ENCODE data around the gene PPP1R26.
"Not testable (repeated sequence)": the region's sequence is repeated elsewhere in the genome, so short reads cannot be mapped to it uniquely, and the experiment has no call there.

The PPP1R26 gene

DNA sequence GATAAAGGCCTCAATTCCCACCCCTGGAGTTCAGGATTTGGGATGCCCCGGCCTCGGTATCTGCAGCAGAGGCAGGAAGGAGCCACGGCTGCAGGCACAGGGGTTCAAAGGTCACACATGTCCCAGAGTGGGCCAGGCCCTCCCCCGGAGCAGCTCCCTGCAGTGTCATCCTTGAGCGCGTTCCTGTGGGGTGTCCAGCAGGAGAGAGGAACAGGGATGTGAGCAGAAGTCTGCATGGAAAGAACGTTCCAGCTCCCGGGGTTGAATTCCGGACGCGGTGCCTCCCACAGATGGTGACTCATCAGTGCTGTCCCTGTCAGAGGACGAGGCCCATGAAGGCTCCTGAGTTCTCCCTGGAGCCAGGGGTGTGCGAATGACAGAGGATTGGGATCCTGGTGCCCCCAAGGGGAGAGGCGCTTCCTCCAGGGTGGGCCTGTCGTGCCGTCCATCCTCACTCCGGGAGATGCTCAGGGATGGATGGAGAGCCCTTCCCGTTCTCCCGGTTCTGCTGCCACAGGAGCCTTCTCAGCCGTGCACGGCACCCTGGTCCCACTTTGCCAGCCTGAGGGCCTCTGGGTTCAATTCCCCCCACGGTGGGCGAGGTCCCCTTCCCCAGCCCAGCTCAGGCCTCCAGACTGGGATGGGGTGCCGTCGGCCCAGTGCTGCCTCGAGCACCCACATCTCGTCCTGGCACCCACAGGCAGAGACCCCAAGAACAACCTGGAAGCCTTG lies 44.7 kb downstream of the PPP1R26 start:
- no peak for DNase-seq

DNA sequence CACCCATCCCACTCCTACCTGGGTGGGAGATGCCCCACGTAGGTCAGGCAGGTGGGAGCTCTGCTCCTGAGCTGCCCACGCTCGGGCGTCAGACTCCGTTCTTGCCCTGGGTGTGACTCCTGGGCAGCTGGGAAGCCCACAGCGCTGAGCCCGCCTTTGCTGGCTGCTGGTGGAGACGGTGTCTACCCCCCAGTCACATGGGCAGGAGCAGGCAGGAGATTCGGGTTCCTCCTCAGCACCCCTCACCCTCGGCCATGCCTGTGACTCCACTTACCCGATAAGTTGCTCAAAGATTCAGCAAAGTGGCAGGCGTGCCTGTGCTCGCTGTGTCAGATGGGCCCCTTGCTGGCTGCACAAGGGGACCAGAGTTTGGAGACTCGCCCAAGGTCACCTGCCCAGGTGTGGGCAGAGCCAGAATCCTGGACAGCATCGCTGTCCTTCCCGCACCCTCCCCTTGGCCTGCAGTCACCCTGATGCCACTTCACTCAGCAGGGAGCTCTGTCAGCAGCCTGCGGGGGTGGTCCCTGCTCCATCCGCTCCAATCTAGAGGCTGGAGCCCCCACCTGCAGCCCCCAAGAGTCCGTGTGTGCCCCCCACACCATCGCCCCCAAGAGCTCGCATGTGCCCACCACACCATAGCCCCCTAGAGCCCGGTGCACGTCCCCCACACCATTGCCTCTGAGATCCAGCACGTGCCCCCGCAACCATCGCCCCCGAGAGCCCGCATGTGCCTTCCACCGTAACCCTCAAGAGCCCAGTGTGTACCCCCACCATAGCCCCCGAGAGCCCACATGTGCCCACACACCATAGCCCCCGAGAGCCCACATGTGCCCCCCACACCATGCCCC lies 45.9 kb downstream of the PPP1R26 start:
- no peak for DNase-seq

DNA sequence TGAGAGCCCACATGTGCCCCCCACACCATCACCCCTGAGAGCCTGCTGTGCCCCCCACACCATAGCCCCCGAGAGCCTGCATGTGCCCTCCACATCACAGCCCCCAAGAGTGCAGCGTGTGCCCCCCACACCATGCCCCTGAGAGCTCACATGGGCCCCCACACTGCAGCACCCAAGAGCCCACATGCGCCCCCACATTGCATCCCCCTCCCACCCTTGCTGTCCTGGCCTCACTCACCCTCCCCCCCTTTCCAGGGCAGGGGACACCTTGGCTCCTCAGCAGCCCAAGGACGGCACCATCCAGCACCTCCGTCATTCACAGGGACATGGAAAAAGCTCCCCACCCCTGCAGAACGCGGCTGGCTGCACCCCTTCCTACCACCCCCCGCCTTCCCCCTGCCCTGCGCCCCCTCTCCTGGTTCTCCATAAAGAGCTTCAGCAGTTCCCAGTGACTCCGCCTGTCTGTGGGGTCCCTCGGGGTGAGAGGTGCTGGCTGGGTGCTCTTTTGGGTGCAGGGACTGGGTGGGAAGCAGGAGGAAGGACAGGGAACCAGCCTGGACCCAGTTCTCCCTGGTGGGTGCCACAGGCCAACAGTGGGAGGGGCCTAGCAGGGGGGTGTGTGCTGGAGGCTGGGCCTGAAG lies 46.6 kb downstream of the PPP1R26 start:
- no peak for DNase-seq

DNA sequence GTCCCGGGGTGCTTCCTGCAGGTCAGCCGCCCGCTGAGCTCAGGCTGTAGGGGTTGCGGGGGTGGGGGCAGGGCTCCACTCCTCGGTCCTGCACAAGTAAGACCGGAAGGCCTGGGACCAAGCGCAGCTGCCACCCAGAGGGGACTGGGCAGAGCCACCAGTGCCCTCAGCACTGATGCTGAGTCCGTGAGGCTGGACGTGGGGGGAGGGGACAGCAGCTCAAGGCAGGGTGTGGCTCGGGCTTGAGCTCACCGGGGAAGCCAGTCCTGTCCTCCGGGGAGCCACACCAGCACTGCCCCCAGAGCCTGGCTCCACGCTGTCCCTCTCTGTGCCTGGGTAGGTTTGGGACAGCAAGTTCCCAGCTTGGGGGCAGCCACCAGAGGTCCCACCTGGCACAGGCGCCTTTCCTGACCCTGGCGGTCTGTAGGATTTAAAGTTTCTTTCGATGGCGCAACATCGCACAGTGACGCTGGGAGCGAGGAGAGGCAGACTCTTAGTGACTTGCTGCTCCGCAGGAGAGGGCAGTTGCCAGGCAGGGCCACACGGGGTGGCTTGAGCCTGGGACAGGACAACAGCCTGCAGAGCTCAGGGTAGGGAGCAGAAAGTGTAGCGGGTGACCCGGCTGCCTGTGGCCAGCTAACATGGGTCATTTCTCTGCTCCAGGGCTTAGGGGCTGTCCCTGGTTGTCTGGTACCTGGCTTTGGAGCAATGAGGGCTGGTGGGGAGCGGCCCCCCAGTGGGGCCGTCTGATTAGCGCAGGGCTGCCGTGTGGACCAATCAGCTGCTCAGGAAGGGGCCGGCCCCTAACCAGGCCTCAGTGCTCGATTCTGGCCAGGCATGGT lies 47.4 kb downstream of the PPP1R26 start:
- no peak for DNase-seq

DNA sequence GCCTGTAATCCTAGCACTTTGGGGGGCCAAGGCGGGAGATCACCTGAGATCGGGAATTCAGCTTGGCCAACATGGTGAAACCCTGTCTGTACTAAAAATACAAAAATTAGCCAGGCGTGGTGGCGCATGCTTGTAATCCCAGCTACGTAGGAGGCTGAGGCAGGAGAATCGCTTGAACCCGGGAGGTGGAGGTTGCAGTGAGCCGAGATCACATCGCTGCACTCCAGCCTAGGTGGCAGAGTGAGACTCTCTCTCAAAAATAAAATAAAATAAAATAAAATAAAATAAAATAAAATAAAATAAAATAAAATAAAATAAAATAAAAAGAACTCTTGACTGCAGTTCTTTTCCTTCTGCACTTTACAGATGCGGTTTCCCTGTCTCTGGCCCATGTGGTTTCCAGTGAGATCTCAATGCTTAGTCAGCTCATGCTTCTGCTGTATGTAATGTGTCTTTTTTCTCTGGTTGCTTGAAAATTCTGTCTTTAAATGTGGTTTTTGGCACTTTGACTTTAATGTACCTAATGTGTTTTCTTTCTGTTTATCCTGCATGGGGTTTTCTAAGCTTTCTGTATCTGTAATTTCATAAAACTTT lies 49.4 kb downstream of the PPP1R26 start:
- not testable (repeated sequence) for DNase-seq

DNA sequence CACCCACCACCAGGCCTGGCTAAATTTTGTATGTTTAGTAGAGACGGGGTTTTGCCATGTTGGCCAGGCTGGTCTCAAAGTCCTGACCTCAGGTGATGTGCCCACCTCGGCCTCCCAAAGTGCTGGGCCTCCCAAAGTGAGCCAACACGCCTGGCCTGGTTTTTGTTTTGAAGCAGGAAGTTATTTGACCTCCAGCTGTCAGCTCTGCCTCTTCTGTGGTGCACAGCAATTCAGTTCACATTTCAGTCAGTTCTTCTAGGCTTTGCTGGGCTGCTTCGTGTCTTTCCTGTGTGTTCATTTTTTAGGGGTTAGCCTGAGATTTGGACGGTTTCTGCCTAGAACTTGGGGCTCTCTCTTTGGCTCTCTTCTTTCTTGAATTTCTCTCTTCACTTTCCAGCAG lies 50.6 kb downstream of the PPP1R26 start:
- no peak for DNase-seq

DNA sequence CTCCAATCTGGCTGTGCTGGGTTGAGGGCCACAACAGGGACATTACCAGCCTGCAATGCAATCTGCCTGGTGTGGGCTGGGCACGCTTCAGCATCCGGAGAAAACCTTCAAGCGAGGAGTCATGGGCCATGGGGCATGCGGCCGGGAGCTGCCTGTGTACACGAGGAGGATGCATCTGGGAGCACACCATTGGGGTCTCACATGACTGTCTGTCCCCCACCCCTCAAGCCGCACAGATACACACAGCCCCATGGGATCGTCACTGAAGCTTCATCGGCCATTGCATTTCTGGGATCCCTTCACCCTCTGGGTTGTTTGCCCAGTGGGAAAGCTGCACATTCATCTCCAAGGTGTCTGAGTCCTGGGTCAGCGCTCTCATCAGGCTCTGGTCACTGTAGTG lies 51.5 kb downstream of the PPP1R26 start:
- DNase-seq, result no peak

DNA sequence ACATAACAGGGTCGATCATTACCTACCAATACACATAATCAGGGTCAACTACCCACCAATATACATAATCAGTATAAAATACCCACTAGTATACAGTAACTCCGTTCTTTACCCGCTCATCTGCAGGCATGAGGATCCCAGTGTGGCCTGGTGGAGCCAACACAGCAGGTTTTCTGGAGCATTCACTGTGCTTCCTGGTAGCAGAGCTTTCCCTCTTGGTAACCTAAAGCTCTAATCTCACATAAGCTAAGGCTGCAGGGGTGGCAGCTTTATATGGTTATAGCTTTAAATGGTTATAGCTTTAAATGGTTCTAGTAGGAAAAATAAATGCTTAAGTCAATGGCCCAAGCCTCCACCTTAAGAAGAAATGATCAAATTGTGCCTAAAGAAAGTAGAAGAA lies 53.5 kb downstream of the PPP1R26 start:
- DNase-seq, result no peak

DNA sequence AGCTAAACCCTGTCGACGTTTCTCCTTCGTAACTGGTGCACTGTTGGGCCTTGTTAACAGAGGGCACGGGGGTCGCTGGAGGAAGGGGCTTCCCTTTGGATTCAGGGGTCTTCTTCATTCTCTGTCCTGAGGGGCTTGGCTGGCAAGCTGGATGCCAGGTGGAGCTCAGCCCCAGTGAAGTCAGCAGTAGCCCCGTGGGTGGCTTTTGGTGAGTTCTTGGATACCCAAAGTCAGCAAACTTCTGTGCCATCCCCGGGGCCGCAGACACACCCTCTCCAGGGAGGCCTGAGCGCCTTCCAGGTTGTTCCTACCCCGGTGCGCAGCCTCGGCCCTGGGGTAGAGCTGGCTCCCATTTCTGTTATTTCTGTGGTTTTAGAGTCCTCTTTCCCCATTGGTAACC lies 54.1 kb downstream of the PPP1R26 start:
- DNase-seq, result no peak

DNA sequence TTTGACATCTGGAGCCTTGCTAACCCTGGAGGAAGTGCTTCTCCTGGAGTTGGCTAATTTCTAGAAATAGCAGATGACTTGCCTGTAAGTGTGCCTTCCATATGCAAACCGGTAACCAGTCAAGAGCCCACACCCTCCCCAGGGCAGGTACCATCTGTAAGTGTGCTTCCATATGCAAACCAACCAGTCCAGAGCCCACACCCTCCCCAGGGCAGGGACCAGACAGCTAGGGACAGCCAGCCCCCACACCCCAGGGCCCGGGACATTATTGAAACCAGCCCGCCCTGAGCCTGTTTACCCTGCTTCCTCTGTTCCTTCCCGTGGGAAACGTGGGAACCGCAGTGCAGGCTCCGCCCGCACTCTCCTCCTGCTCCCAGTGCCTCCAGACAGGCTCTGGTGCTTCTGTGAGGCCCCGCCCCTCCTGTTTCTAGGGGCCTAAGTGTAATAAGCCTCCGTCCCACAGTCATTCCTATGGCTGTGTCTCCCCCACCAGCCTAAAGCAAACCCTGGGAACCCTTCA lies 54.7 kb downstream of the PPP1R26 start:
- DNase-seq, result not testable (repeated sequence)

DNA sequence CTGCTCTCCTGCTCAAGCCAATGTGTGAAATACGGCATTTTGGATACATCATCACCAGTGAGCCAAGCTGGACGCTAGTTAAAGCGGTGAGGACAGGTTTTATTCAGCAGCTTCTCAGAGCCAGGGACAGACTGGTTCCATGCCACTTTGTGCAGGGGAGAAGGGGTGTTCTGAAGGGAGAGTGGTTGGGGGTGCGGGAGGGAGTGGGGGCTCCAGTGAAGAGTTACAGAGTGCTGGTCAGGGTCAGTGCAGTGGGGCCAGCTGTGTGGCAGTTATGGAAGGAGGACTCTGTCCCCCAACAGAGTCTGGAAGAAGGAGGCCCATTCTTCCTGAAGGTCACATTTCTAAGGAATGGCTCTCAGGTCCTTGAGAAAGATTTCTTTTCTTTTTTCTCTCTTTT lies 55.2 kb downstream of the PPP1R26 start:
- not testable (repeated sequence) for DNase-seq

DNA sequence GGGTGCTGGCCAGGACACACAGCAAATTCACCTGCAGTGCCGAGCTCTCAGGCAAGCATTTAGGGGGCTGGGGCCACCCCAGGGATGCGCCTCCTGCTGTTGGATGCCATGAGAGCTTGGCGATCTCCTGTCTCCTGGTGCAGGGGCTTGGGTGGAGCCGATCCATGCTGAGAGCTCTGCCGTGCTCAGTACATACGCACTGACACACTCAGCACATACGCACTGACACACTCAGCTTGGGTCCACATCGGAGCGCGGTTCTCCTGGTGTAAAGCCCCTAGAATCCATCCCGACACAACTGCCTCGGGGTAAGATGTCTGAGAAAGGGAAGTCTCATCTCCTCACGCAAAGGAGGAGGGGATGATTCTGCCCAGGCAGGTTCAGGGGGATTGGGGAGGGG lies 56.0 kb downstream of the PPP1R26 start:
- not testable (repeated sequence) for DNase-seq

DNA sequence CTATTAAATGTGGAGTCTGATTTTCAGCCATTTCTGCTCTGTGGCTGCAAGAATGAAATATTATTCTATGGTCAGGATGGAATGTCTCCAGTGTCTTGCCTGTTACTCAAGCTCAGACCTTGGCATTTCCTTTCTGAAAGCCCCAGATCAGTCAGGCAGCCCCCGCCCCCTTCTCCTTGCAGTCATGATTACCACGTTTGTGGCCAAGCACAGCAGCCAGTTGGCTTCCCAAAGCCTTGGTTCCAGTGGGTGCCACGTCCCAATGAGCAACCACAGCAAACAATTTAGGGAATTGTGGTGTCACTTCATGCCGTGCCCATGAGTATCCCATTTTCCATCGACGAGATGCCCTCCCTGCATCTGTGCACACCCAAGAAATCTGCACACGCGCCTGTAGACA lies 56.6 kb downstream of the PPP1R26 start:
- DNase-seq, result no peak
